ENCODE measurements around the gene F10.
A peak's percentile ranks its signal among the peaks of the same experiment; 100 is the strongest.
"Not testable (repeated sequence)": the region's sequence is repeated elsewhere in the genome, so short reads cannot be mapped to it uniquely, and the experiment has no call there.

F10 gene

GRCh38 chr13:113153810-113154748 is 31.5 kb downstream of the F10 start:
- DNase-seq (ENCODE audit: low read depth), result peak; percentile 45

GRCh38 chr13:113155201-113155600 is 32.6 kb downstream of the F10 start:
- no peak for DNase-seq (ENCODE audit: low read depth)

- no peak for DNase-seq (ENCODE audit: low read depth)
Observed at GRCh38 chr13:113155982-113156655, 33.5 kb downstream of the F10 start.

GRCh38 chr13:113157206-113157928 is 34.8 kb downstream of the F10 start:
- no peak for DNase-seq (ENCODE audit: low read depth)

GRCh38 chr13:113157929-113158747 is 35.5 kb downstream of the F10 start, which contains the start of gene PROZ:
Gene PROZ (plus strand): TSS chr13:113158648. CDS start chr13:113158661, 13 bp downstream.
- DNase-seq (ENCODE audit: low read depth), result no peak

GRCh38 chr13:113158946-113159345 is 36.3 kb downstream of the F10 start:
- no peak for DNase-seq (ENCODE audit: low read depth)

GRCh38 chr13:113159701-113160100 is 37.1 kb downstream of the F10 start:
- DNase-seq (ENCODE audit: low read depth), result no peak

GRCh38 chr13:113160983-113161382 is 38.4 kb downstream of the F10 start:
- DNase-seq (ENCODE audit: low read depth), result no peak

- DNase-seq (ENCODE audit: low read depth), result no peak
Observed at GRCh38 chr13:113161433-113161832, 38.8 kb downstream of the F10 start.

- not testable (repeated sequence) for DNase-seq (ENCODE audit: low read depth)
Observed at GRCh38 chr13:113161975-113162374, 39.4 kb downstream of the F10 start.

GRCh38 chr13:113162783-113163685 is 40.4 kb downstream of the F10 start:
- DNase-seq (ENCODE audit: low read depth), result no peak

GRCh38 chr13:113164492-113164891 is 41.9 kb downstream of the F10 start:
- no peak for DNase-seq (ENCODE audit: low read depth)

- no peak for DNase-seq (ENCODE audit: low read depth)
Observed at GRCh38 chr13:113166266-113166665, 43.7 kb downstream of the F10 start.

GRCh38 chr13:113166681-113167080 is 44.1 kb downstream of the F10 start:
- DNase-seq (ENCODE audit: low read depth), result no peak

GRCh38 chr13:113167155-113167554 is 44.6 kb downstream of the F10 start:
- DNase-seq (ENCODE audit: low read depth), result no peak

- no peak for DNase-seq (ENCODE audit: low read depth)
Observed at GRCh38 chr13:113167575-113167974, 45.0 kb downstream of the F10 start.

- DNase-seq (ENCODE audit: low read depth), result no peak
Observed at GRCh38 chr13:113168211-113168610, 45.6 kb downstream of the F10 start.

- no peak for DNase-seq (ENCODE audit: low read depth)
Observed at GRCh38 chr13:113169277-113170272, 47.0 kb downstream of the F10 start.

- DNase-seq (ENCODE audit: low read depth), result no peak
Observed at GRCh38 chr13:113170511-113170910, 47.9 kb downstream of the F10 start.
